T-helper 1 cell treated with Interleukin-12 subunit alpha and Interleukin-12 subunit beta and Interleukin-4 antibody, amounts not matched to agents 30 μg/mL and 1 μg/mL, for 36 hours (primary cell): ENCODE results near the gene ZNF678.
"Not testable (repeated sequence)": the region's sequence is repeated elsewhere in the genome, so short reads cannot be mapped to it uniquely, and the experiment has no call there.

ENCODE experiments used
- H3K27ac Mint-ChIP-seq: one replicate; pipeline ENCODE4 v1.8.0; 2021; ENCODE audit warnings: mild to moderate bottlenecking, mixed read lengths
- H3K27me3 Mint-ChIP-seq: one replicate; pipeline ENCODE4 v1.8.0; 2021; ENCODE audit warnings: low read depth, mixed read lengths
- H3K36me3 Mint-ChIP-seq: one replicate; pipeline ENCODE4 v1.8.0; 2021; ENCODE audit warnings: low read depth, mixed read lengths
- H3K4me1 Mint-ChIP-seq: one replicate; pipeline ENCODE4 v1.8.0; 2021; ENCODE audit warnings: low read depth, mixed read lengths
- H3K4me3 Mint-ChIP-seq: one replicate; pipeline ENCODE4 v1.8.0; 2021; ENCODE audit warnings: mild to moderate bottlenecking, moderate library complexity, mixed read lengths
- H3K9me3 Mint-ChIP-seq: one replicate; pipeline ENCODE4 v1.8.0; 2021; ENCODE audit warnings: mixed read lengths

The ZNF678 gene

DNA sequence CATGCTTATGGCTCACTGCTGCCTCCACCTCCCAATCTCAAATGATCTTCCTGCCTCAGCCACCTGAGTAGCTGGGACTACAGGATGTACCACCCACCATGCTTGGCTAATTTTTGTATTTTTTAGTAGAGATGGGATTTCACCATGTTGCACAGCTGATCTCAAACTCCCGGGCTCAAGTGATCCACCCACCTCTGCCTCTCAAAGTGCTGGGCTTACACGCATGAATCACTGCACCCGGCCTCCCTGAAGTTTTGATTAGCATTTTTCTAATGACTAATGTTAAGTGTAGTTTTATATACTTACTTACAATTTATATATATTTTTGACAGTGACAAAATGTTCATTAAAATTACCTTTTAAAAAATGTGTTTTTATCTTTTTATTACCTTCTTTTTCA is 41.1 kb downstream of the ZNF678 start:
- Mint-ChIP-seq H3K9me3 (peaks cover 38% of the 10 kb centered on the region), H3K4me3 (no peak overlapping the region), H3K36me3 (no peaks in the 10 kb centered on the region), H3K27me3 (no peaks in the 10 kb centered on the region), H3K27ac (no peak overlapping the region), H3K4me1 (no peaks in the 10 kb centered on the region)

DNA sequence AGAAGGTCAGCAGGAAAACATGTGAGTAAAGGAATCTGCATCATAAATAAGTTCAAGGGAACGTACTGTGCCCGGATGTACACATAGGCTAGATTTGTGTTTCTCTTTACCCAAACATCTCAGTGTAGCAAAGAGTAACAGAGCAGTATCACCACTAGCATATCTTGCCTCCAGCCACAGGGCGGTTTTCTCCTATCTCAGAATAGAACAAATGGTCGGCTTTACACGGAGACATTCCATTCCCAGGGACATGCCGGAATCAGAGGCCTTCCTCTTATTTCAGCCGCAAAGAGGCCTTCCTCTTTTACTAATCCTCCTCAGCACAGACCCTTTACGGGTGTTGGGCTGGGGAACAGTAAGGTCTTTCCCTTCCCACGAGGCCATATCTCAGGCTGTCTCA is 42.9 kb downstream of the ZNF678 start:
- peaks cover 40% of the 10 kb centered on the region for H3K9me3 Mint-ChIP-seq
- H3K27ac Mint-ChIP-seq, H3K27me3 Mint-ChIP-seq, H3K36me3 Mint-ChIP-seq, H3K4me3 Mint-ChIP-seq, H3K4me1 Mint-ChIP-seq: not testable (repeated sequence)

DNA sequence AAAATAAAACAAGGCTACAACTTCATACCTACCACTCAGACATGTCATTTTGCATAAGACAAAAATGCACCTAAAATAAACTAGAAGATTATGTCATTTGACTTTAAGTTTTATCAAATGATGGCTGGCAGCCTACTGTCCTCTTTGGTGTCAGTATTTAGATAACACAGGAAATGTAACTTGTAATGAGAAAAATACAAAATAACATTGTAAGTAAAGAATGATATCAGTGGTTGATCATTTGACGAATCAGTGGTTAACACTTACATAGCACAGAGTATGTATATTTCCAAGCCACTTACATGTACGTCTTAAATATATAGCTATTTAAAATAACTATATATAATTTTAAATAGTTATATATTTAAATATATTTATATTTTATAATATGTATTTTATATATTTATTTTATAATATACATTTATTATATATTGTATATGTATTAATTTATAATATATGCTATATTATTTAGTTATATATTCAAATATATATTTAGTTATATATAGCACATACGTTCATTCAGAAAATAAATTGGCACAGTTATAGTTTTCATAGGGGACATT is 44.1 kb downstream of the ZNF678 start:
- Mint-ChIP-seq H3K27ac (no peak overlapping the region), H3K9me3 (peaks cover 45% of the 10 kb centered on the region), H3K4me3 (no peak overlapping the region), H3K4me1 (no peaks in the 10 kb centered on the region), H3K27me3 (no peaks in the 10 kb centered on the region), H3K36me3 (peaks cover 3% of the 10 kb centered on the region)

DNA sequence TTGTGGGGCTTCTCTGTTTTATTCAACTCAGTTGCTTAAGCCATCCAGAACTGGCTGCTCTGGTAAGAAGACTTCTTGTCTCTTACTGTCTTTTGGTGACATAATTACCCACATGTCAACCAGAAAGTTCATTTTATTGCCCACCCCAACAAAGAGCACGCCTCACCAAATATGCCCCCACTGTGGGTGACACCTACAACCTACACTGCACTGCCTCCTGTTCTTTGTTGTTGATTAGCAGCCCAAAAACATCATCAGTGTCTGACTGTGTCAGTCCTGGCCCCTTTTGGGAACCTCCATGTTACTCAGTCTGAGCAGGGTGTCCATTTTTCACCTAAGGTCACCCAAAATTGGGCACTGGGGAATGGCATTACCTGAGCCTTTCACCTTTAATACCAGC is 49.3 kb downstream of the ZNF678 start:
- Mint-ChIP-seq H3K36me3 (peaks cover 10% of the 10 kb centered on the region), H3K4me3 (no peak overlapping the region), H3K9me3 (peaks cover 55% of the 10 kb centered on the region)

DNA sequence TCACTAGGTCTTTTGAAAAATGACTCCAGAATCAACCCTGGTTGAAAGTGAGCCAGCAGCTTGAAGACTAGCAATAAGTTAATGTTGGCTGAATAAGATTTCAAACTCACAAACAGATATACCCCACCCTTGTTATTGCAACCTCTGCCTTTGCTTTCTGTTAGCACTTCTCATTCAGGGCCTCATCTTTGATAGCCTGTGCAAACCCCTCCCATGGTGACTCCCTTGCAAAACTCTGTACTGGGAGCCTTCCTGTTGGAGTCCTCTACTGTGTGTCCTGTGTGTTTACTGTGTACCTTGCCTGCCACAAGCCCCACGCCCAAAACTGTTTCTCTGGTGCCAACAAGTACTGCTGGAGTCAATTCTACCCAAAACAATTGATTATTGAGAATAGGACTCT is 50.2 kb downstream of the ZNF678 start:
- Mint-ChIP-seq H3K27ac (no peak overlapping the region), H3K9me3 (peaks cover 55% of the 10 kb centered on the region), H3K4me1 (no peaks in the 10 kb centered on the region), H3K36me3 (peaks cover 10% of the 10 kb centered on the region), H3K4me3 (no peak overlapping the region), H3K27me3 (no peaks in the 10 kb centered on the region)

More for the DNA sequence above, 49.3 kb downstream of the ZNF678 start:
- H3K27me3 Mint-ChIP-seq: no peaks in the 10 kb centered on the region
- no peaks in the 10 kb centered on the region for H3K4me1 Mint-ChIP-seq
- H3K27ac Mint-ChIP-seq: no peak overlapping the region

DNA sequence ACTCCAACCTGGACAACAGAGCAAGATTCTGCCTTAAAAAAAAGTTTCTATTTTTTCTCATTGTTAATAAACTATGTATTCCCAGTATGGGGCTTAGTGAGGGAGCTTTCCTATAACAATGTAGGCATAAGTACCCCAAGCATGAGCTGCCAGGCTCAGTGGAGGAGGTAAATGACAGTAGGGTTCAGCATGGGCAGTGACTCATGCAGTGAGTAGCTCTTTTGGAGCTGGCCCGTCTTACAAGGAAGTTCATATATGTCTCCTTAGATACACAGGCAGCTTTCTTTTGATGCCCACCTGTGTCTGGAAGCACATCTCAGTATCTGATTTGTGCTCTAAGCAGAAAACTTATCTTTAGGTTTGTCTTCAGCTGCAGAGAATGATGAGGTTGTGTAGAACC is 57.9 kb downstream of the ZNF678 start:
- Mint-ChIP-seq H3K27me3 (no peaks in the 10 kb centered on the region), H3K36me3 (peaks cover 4% of the 10 kb centered on the region), H3K9me3 (peaks cover 59% of the 10 kb centered on the region), H3K4me1 (no peaks in the 10 kb centered on the region), H3K27ac (no peak overlapping the region), H3K4me3 (no peak overlapping the region)

DNA sequence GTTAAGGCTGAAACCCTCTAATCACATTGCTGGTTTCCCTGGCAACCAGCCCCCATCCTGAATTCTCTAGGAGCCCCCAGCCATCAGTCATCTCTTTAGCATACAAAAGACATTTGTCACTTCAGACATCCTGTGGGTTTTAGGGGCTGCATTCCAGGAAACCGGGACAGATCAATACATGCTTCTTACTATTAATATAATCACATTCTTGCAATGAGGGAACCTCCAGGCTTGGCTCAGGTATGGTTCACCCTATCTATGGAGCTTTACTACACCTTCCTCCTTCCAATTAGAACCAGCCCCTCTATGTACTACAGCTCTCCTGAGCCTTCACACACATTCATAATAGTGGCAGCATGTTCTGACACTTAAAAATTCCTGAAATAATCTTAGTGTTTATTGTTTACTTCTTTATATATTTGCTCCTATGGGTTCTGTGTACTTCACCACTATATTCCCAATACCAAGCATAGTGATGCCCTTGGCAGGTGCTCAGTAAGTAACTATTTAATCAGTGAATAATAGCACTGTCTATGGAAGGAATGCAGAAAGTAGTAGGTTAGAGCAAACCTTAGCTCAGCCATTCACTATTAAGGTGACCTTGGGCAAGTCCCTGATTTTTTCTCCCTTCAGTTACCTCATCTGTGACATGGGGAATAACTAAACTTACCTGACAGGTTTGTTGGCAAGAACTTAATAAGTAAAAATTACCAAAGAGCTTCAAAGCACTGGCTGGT is 59.6 kb downstream of the ZNF678 start:
- Mint-ChIP-seq H3K9me3 (peaks cover 72% of the 10 kb centered on the region), H3K27me3 (no peaks in the 10 kb centered on the region), H3K4me1 (no peaks in the 10 kb centered on the region), H3K4me3 (no peak overlapping the region), H3K36me3 (peaks cover 4% of the 10 kb centered on the region), H3K27ac (no peak overlapping the region)

DNA sequence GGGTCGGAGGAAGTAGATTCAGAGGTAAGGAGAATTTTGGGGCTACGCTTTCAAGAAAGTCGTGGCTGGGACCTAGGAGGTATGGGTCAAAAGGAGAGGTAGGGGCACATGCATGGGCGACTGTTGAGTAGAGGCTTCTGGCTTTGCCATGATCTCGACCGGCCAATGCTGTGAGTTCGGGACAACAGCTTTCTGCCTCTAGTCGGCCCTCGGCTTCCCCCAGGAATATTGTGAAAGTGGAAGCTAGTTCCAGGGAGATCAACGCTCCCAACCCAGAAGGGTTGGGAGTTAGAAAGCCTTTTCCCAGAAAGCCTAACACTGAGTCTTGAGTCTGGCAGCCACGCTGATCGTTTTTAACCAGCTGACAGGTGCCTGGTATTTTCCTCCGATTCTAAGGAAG is 69.0 kb downstream of the ZNF678 start:
- Mint-ChIP-seq H3K27me3 (no peaks in the 10 kb centered on the region), H3K9me3 (peaks cover 55% of the 10 kb centered on the region), H3K4me1 (no peaks in the 10 kb centered on the region), H3K36me3 (peaks cover 2% of the 10 kb centered on the region), H3K4me3 (no peak overlapping the region), H3K27ac (no peak overlapping the region)

DNA sequence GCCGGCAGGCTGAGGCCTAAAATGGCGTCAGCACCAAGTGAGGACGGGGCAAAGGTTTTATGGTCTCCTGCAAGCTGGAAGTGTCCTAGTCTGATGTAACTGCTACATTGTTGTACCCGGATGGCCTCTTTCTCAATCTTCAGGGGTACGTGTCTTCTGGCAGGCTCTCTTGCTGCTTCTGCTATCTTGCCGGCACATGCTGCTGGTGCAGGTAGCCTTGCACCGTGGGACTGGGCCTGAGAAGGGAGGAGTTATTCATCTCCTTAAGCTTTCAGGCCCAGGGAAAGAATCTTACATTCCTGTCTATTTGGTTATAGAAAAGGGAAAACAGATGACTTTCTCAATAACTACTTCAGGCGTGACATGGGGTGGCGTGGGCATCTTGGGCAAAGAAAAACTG is 72.2 kb downstream of the ZNF678 start:
- H3K4me1 Mint-ChIP-seq: no peaks in the 10 kb centered on the region
- peaks cover 57% of the 10 kb centered on the region for H3K9me3 Mint-ChIP-seq
- H3K36me3 Mint-ChIP-seq: peaks cover 5% of the 10 kb centered on the region
- no peak overlapping the region for H3K27ac Mint-ChIP-seq
- no peaks in the 10 kb centered on the region for H3K27me3 Mint-ChIP-seq
- no peak overlapping the region for H3K4me3 Mint-ChIP-seq

DNA sequence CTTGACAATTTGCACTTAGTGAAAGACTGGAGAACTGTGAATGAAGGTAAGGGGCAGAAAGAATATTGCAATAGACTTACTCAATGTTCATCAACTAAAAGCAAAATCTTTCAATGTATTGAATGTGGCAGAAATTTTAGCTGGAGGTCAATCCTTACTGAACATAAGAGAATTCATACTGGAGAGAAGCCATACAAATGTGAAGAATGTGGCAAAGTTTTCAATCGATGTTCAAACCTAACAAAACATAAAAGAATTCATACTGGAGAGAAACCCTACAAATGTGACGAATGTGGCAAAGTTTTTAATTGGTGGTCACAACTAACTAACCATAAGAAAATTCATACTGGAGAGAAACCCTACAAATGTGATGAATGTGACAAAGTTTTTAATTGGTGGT is 91.1 kb downstream of the ZNF678 start:
- Mint-ChIP-seq H3K9me3 (peaks cover 76% of the 10 kb centered on the region), H3K36me3 (peaks cover 27% of the 10 kb centered on the region), H3K4me1 (no peaks in the 10 kb centered on the region), H3K27me3 (no peaks in the 10 kb centered on the region), H3K4me3 (no peak overlapping the region), H3K27ac (no peak overlapping the region)

DNA sequence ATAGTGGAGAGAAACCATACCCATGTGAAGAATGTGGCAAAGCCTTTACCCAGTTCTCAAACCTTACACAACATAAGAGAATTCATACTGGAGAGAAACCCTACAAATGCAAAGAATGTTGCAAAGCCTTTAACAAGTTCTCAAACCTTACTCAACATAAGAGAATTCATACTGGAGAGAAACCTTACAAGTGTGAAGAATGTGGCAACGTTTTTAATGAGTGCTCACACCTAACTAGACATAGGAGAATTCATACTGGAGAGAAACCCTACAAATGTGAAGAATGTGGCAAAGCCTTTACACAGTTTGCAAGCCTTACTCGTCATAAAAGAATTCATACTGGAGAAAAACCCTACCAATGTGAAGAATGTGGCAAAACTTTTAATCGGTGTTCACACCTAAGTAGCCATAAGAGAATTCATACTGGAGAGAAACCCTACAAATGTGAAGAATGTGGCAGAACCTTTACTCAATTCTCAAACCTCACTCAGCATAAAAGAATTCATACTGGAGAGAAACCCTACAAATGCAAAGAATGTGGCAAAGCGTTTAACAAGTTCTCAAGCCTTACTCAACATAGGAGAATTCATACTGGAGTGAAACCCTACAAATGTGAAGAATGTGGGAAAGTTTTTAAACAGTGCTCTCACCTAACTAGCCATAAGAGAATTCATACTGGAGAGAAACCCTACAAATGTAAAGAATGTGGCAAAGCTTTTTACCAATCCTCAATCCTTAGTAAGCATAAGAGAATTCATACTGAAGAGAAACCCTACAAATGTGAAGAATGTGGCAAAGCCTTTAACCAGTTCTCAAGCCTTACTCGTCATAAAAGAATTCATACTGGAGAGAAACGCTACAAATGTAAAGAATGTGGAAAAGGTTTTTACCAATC is 91.7 kb downstream of the ZNF678 start:
- no peak overlapping the region for H3K27ac Mint-ChIP-seq
- no peaks in the 10 kb centered on the region for H3K4me1 Mint-ChIP-seq
- peaks cover 23% of the 10 kb centered on the region for H3K36me3 Mint-ChIP-seq
- peaks cover 75% of the 10 kb centered on the region for H3K9me3 Mint-ChIP-seq
- H3K4me3 Mint-ChIP-seq: no peak overlapping the region
- no peaks in the 10 kb centered on the region for H3K27me3 Mint-ChIP-seq

DNA sequence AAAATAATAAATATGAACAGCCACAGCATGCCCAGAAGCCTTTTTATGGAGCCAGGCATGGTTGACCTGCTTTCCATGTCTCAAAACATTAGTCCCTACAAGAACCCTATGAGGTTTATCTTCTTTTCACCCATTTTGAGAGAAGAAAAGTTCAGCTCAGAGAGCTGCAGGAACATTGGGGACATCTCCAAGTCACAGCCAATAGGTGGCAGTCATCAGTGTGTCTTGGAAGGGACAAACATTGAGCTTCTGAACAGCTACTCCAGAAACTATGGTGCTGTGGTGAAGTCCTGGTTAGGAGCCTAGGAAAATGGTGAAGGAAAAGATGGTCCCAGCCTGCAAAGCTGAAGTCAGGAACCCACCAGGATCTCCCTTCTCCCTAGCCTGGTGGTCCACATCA is 98.1 kb downstream of the ZNF678 start:
- no peak overlapping the region for H3K4me3 Mint-ChIP-seq
- no peaks in the 10 kb centered on the region for H3K4me1 Mint-ChIP-seq
- H3K27me3 Mint-ChIP-seq: no peaks in the 10 kb centered on the region
- H3K36me3 Mint-ChIP-seq: peaks cover 4% of the 10 kb centered on the region
- H3K9me3 Mint-ChIP-seq: peaks cover 79% of the 10 kb centered on the region
- H3K27ac Mint-ChIP-seq: no peak overlapping the region

DNA sequence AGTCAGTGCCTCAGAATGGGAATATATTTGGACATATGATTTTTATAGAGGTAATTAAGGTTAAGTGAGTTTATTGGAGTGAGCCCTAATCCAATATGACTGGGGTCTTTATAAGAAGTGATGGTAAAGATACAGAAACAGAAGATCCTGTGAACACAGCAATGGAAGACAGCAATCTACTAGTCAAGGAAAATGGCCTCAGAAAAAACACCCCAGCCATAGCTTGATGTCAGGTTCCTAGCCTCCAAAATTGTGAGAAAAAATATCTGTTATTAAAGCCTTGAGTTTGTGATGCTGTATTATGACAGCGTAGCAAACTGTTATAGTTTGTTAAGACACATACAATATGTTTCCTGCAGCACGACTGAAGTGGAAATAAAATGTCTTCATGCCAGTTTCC is 99.6 kb downstream of the ZNF678 start:
- peaks cover 78% of the 10 kb centered on the region for H3K9me3 Mint-ChIP-seq
- H3K36me3 Mint-ChIP-seq: peaks cover 4% of the 10 kb centered on the region
- no peak overlapping the region for H3K4me3 Mint-ChIP-seq
- no peaks in the 10 kb centered on the region for H3K27me3 Mint-ChIP-seq
- H3K27ac Mint-ChIP-seq: no peak overlapping the region
- no peaks in the 10 kb centered on the region for H3K4me1 Mint-ChIP-seq

DNA sequence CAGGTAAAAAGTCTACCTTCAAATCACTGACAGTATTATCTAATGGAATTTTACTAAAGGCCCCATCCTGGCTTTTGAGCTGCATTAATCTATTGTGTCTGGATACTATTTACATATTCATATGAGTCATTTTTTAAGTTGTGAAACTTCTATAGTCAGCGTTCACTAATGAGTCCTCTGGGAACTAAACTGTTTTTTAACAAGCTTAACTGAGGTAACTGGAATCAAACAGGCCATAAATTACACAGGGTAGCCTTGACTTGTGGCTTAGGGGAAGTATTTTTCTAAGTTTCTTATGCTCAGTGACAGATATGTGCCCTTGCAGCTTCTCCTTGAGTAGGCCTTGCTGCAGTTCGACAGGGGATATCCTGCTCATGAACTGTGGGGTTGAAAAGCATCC is 102.9 kb downstream of the ZNF678 start:
- Mint-ChIP-seq H3K27ac (no peak overlapping the region), H3K4me1 (no peaks in the 10 kb centered on the region), H3K27me3 (no peaks in the 10 kb centered on the region), H3K4me3 (no peak overlapping the region), H3K9me3 (peaks cover 69% of the 10 kb centered on the region), H3K36me3 (peaks cover 4% of the 10 kb centered on the region)

DNA sequence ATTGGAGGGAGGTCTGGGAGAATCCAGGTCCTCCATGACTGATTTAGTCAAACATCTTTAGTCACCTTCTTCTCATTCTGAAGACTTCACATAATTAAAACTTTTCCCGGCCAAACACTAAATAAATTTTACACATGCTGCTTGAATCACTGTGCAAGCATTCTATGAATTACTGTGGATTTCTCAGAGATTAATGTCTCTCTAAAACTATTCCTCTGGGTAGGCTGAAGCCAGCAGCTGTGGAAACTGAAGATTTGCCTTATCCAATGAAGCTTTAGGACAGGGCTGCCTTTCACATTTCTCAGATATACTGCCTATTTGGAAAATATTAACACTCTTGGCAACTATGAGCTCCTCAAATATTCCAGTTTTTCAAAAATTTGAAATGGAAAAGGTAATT is 110.1 kb downstream of the ZNF678 start:
- Mint-ChIP-seq H3K27ac (no peak overlapping the region), H3K9me3 (peaks cover 54% of the 10 kb centered on the region), H3K4me1 (no peaks in the 10 kb centered on the region), H3K4me3 (no peak overlapping the region), H3K36me3 (no peaks in the 10 kb centered on the region), H3K27me3 (no peaks in the 10 kb centered on the region)
